Gastrocnemius medialis (tissue), 4 donors: Measurements from ENCODE around the gene VPS26B. TPM values are rescaled to one million over a fixed set of nuclear protein-coding genes. Genes with fewer than 3 reads are reported as not detected.

Experiments used
- ATAC-seq, 2 donors: fragments of 150-250 bp; one replicate each; pipeline ENCODE4 v1.9.1; 2016
- DNase-seq, 2 donors: peaks; one replicate each; pipeline ENCODE4 v3.0.0-alpha.2; 2019
- H3K27ac ChIP-seq, 4 donors: fragments of 200-600 bp; sonication (generic); 1 replicate in 1 of 4; 2 replicates in 3 of 4; pipeline ENCODE4 v1.5.1; 2016 to 2018; ENCODE audit warnings: mild to moderate bottlenecking in 2 of 4, moderate library complexity in 1 of 4
- H3K27me3 ChIP-seq, 3 donors: fragments of 200-600 bp; sonication (generic) in 2 of 3; 1 replicate in 1 of 3; 2 replicates in 2 of 3; pipeline versions ENCODE4 v1.5.1 to v1.6.0; 2016 to 2019; ENCODE audit warnings: mild to moderate bottlenecking in 1 of 3, moderate library complexity in 1 of 3
- H3K36me3 ChIP-seq, 2 donors: fragments of 200-600 bp; sonication (generic) in 1 of 2; one replicate each; pipeline ENCODE4 v1.5.1; 2017 to 2018
- H3K4me1 ChIP-seq, 2 donors: fragments of 200-600 bp; sonication (generic) in 1 of 2; one replicate each; pipeline ENCODE4 v1.5.1; 2016 to 2017; ENCODE audit warnings: mild to moderate bottlenecking in 2 of 2
- H3K4me3 ChIP-seq, 4 donors: fragments of 200-600 bp; sonication (generic) in 3 of 4; 1 replicate in 1 of 4; 2 replicates in 3 of 4; pipeline ENCODE4 v1.5.1; 2016 to 2019; ENCODE audit warnings: mild to moderate bottlenecking in 2 of 4
- H3K9me3 ChIP-seq, 3 donors: fragments of 200-600 bp; sonication (generic) in 2 of 3; 1 replicate in 1 of 3; 2 replicates in 2 of 3; pipeline ENCODE4 v1.5.1; 2016 to 2019
- POLR2A ChIP-seq, 2 donors: fragments of 450-650 bp; IDR thresholded peaks; one replicate each; pipeline ENCODE4 v1.6.1; 2017; ENCODE audit warnings: antibody characterized with exemption in 2 of 2, mild to moderate bottlenecking in 2 of 2, moderate library complexity in 2 of 2
- in situ Hi-C, 4 donors: fragments of 200-750 bp; cut with MboI; loops; one replicate each; pipeline versions ENCODE4 v1.15.0 to v1.8.0; 2017; ENCODE audit warnings: low sequenced_read_pairs in 4 of 4
- intact Hi-C: fragments of 100-400 bp; cut with DNase I; formaldehyde crosslinking; loops from one replicate; pipeline ENCODE4 v1.15.1; 2023; ENCODE audit warnings: low total_unique reads
- total RNA-seq, 4 donors: library from RNA; depleted of rRNA; stranded (reverse); fragments of >200 nt; gene quantifications; one replicate each; pipeline versions ENCODE4 v1.1.0 to v1.2.3, GENCODE V29; 2016
- TF ChIP-seq, protein P1 (sequence below), 5 experiments: fragments of 450-650 bp in 3 of 5; fragments of 200-600 bp in 2 of 5; sonication (generic) in 2 of 5; IDR thresholded peaks in 4 of 5; conservative IDR thresholded peaks in 1 of 5; 1 replicate in 4 of 5; 2 replicates in 1 of 5; pipeline ENCODE4 v1.5.1; 2016 to 2019; ENCODE audit warnings: antibody characterized with exemption in 5 of 5, mild to moderate bottlenecking in 3 of 5, moderate library complexity in 3 of 5

Gene VPS26B
- total RNA-seq, 4 donors from 2014 or later: 15.4 to 32.9 (median 22.2) TPM

- in situ Hi-C loops: no loop called here
- no peak for DNase-seq
- no peaks in the 10 kb centered on the region for H3K9me3 ChIP-seq
- H3K4me3 ChIP-seq: no peak overlapping the region
- intact Hi-C loops: no loop called here
- H3K4me1 ChIP-seq: peaks cover 0 to 10% of the 10 kb centered on the region in 2 donors
- no peaks in the 10 kb centered on the region for H3K36me3 ChIP-seq
- H3K27me3 ChIP-seq: peaks cover 58 to 68% (median 62%) of the 10 kb centered on the region in 3 donors
- TF ChIP-seq, protein P1, sequence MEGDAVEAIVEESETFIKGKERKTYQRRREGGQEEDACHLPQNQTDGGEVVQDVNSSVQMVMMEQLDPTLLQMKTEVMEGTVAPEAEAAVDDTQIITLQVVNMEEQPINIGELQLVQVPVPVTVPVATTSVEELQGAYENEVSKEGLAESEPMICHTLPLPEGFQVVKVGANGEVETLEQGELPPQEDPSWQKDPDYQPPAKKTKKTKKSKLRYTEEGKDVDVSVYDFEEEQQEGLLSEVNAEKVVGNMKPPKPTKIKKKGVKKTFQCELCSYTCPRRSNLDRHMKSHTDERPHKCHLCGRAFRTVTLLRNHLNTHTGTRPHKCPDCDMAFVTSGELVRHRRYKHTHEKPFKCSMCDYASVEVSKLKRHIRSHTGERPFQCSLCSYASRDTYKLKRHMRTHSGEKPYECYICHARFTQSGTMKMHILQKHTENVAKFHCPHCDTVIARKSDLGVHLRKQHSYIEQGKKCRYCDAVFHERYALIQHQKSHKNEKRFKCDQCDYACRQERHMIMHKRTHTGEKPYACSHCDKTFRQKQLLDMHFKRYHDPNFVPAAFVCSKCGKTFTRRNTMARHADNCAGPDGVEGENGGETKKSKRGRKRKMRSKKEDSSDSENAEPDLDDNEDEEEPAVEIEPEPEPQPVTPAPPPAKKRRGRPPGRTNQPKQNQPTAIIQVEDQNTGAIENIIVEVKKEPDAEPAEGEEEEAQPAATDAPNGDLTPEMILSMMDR (IDR thresholded peaks at IDR 0.05 in 4 of 5, conservative IDR thresholded peaks at IDR 0.05 in 1 of 5): no peak
- TF ChIP-seq POLR2A (IDR thresholded peaks at IDR 0.05): no peak
- no peak for ATAC-seq
- no peak overlapping the region for H3K27ac ChIP-seq
These were observed 48.2 kb downstream of the VPS26B start for GRCh38 chr11:134272381-134273316.

GRCh38 chr11:134273317-134273712 is 48.8 kb downstream of the VPS26B start:
- H3K36me3 ChIP-seq: no peaks in the 10 kb centered on the region
- in situ Hi-C loops (no loop called here), intact Hi-C loops (no loop called here)
- H3K4me3 ChIP-seq: no peak overlapping the region
- no peak for TF ChIP-seq POLR2A (IDR thresholded peaks at IDR 0.05)
- TF ChIP-seq, protein P1 (IDR thresholded peaks at IDR 0.05 in 4 of 5, conservative IDR thresholded peaks at IDR 0.05 in 1 of 5): no peak
- DNase-seq: no peak
- no peak for ATAC-seq
- peaks cover 0 to 10% of the 10 kb centered on the region in 2 donors for H3K4me1 ChIP-seq
- no peaks in the 10 kb centered on the region for H3K9me3 ChIP-seq
- no peak overlapping the region for H3K27ac ChIP-seq
- peaks cover 65 to 75% (median 68%) of the 10 kb centered on the region in 3 donors for H3K27me3 ChIP-seq

DNA sequence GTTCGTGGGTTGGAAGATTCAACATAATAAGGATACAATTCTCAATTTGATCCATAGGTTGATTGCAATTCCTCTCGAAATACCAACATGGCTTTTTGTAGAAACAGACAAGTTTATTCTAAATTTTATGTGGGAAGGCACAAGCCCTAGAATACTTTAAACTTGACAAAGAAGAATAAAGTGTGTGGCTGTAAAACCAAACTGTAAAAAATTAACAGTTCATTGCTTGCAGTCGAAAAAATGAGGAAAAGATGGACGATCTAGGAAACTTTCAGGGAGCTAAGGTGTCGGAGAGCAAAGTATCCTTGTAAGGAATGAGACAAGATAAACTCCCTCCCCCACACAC is 50.7 kb downstream of the VPS26B start:
- ATAC-seq (no peak), DNase-seq (no peak)
- H3K27me3 ChIP-seq: peaks cover 63 to 84% (median 81%) of the 10 kb centered on the region in 3 donors
- H3K9me3 ChIP-seq: no peaks in the 10 kb centered on the region
- H3K4me3 ChIP-seq: peak overlapping the region in 1 of 4 donors; percentile 44
- TF ChIP-seq, protein P1 (IDR thresholded peaks at IDR 0.05 in 4 of 5, conservative IDR thresholded peaks at IDR 0.05 in 1 of 5): no peak
- TF ChIP-seq POLR2A (IDR thresholded peaks at IDR 0.05): no peak
- H3K4me1 ChIP-seq: peaks cover 0 to 10% of the 10 kb centered on the region in 2 donors
- in situ Hi-C loops (no loop called here), intact Hi-C loops (no loop called here)
- H3K27ac ChIP-seq: no peak overlapping the region
- H3K36me3 ChIP-seq: no peaks in the 10 kb centered on the region

- intact Hi-C loops: no loop called here
- in situ Hi-C loops: no loop called here
- no peak for DNase-seq
- TF ChIP-seq, protein P1 (IDR thresholded peaks at IDR 0.05 in 4 of 5, conservative IDR thresholded peaks at IDR 0.05 in 1 of 5): peak in 1 of 5 experiments; percentile 29
- TF ChIP-seq POLR2A (IDR thresholded peaks at IDR 0.05): no peak
- H3K4me1 ChIP-seq: peaks cover 0 to 10% of the 10 kb centered on the region in 2 donors
- no peaks in the 10 kb centered on the region for H3K36me3 ChIP-seq
- ATAC-seq: no peak
- no peak within 1 kb of the TSS for H3K27ac ChIP-seq
- H3K9me3 ChIP-seq: no peaks in the 10 kb centered on the region
- H3K27me3 ChIP-seq: peaks cover 60 to 90% (median 76%) of the 10 kb centered on the region in 3 donors
- peak within 1 kb of the TSS; percentile 25 to 44 (median 32) for H3K4me3 ChIP-seq
These were observed 51.3 kb downstream of the VPS26B start, which contains the start of gene GLB1L3 for GRCh38 chr11:134275534-134276395. GLB1L3 (plus strand) TSS chr11:134276379; CDS start chr11:134276741, 362 bp downstream.
